Activated T-helper 17 cell treated with anti-CD3 and anti-CD28 coated beads, Interleukin-2, amount 50 U/mL, for 72 hours (primary cell): ENCODE results near the gene MGAT5B. TPM values are rescaled to one million over a fixed set of nuclear protein-coding genes. Genes with fewer than 3 reads are reported as not detected.
"Not testable (repeated sequence)": the region's sequence is repeated elsewhere in the genome, so short reads cannot be mapped to it uniquely, and the experiment has no call there.

Experiments used
- ATAC-seq: fragments of 150-1000 bp; cut with Tn5 transposase; replicated peaks from 2 replicates; pipeline ENCODE4 v1.10.0; 2021; ENCODE audit warnings: mild to moderate bottlenecking, moderate library complexity
- H3K27ac Mint-ChIP-seq: one replicate; pipeline ENCODE4 v1.8.0; 2022; ENCODE audit warnings: mixed read lengths
- H3K27me3 Mint-ChIP-seq: one replicate; pipeline ENCODE4 v1.8.0; 2022; ENCODE audit warnings: mixed read lengths
- H3K36me3 Mint-ChIP-seq: one replicate; pipeline ENCODE4 v1.8.0; 2022; ENCODE audit warnings: low read depth, mild to moderate bottlenecking, mixed read lengths
- H3K4me1 Mint-ChIP-seq: one replicate; pipeline ENCODE4 v1.8.0; 2022; ENCODE audit warnings: mixed read lengths
- H3K4me3 Mint-ChIP-seq: one replicate; pipeline ENCODE4 v1.8.0; 2022; ENCODE audit warnings: mild to moderate bottlenecking, mixed read lengths
- H3K9me3 Mint-ChIP-seq: one replicate; pipeline ENCODE4 v1.8.0; 2022; ENCODE audit warnings: mixed read lengths
- total RNA-seq, 2 donors: library from RNA; stranded (reverse); gene quantifications; one replicate each; pipeline ENCODE4 v1.2.3, GENCODE V29; 2022

The MGAT5B gene
- total RNA-seq, 2 donors from 2014 or later = 0.16 to 0.39 TPM

GRCh38 chr17:76962858-76963257 lies 94.7 kb downstream of the MGAT5B start:
- H3K27me3 Mint-ChIP-seq = no peaks in the 10 kb centered on the region
- ATAC-seq = no peak
- no peaks in the 10 kb centered on the region for H3K36me3 Mint-ChIP-seq
- peak overlapping the region; percentile 7 for H3K27ac Mint-ChIP-seq
- H3K4me1 Mint-ChIP-seq = peaks cover 3% of the 10 kb centered on the region
- no peaks in the 10 kb centered on the region for H3K9me3 Mint-ChIP-seq
- no peak overlapping the region for H3K4me3 Mint-ChIP-seq

GRCh38 chr17:76966016-76966415 lies 97.8 kb downstream of the MGAT5B start:
- Mint-ChIP-seq H3K4me1 (peaks cover 3% of the 10 kb centered on the region), H3K27ac (no peak overlapping the region)
- ATAC-seq = no peak

GRCh38 chr17:76966486-76967181 lies 98.4 kb downstream of the MGAT5B start:
- no peak for ATAC-seq
- Mint-ChIP-seq H3K4me1 (peaks cover 3% of the 10 kb centered on the region), H3K27me3 (no peaks in the 10 kb centered on the region), H3K4me3 (no peak overlapping the region), H3K27ac (no peak overlapping the region), H3K36me3 (no peaks in the 10 kb centered on the region), H3K9me3 (no peaks in the 10 kb centered on the region)

More at GRCh38 chr17:76966016-76966415, 97.8 kb downstream of the MGAT5B start:
- Mint-ChIP-seq H3K27me3 (no peaks in the 10 kb centered on the region), H3K36me3 (no peaks in the 10 kb centered on the region), H3K9me3 (no peaks in the 10 kb centered on the region), H3K4me3 (no peak overlapping the region)

- Mint-ChIP-seq H3K4me1 (peaks cover 3% of the 10 kb centered on the region), H3K27ac (no peak overlapping the region), H3K9me3 (no peaks in the 10 kb centered on the region), H3K36me3 (no peaks in the 10 kb centered on the region), H3K4me3 (peak overlapping the region; percentile 81), H3K27me3 (no peaks in the 10 kb centered on the region)
- ATAC-seq = no peak
These were observed 99.6 kb downstream of the MGAT5B start for GRCh38 chr17:76967762-76968161.

GRCh38 chr17:76968707-76969597 lies 100.7 kb downstream of the MGAT5B start:
- H3K9me3 Mint-ChIP-seq = no peaks in the 10 kb centered on the region
- peak overlapping the region; percentile 69 for H3K27ac Mint-ChIP-seq
- peaks cover 3% of the 10 kb centered on the region for H3K4me1 Mint-ChIP-seq
- ATAC-seq = peak; percentile 93
- H3K4me3 Mint-ChIP-seq = peak overlapping the region; percentile 81
- H3K27me3 Mint-ChIP-seq = no peaks in the 10 kb centered on the region
- no peaks in the 10 kb centered on the region for H3K36me3 Mint-ChIP-seq

GRCh38 chr17:76969598-76970172 lies 101.5 kb downstream of the MGAT5B start:
- Mint-ChIP-seq H3K4me1 (peaks cover 3% of the 10 kb centered on the region), H3K36me3 (no peaks in the 10 kb centered on the region), H3K9me3 (no peaks in the 10 kb centered on the region), H3K27me3 (no peaks in the 10 kb centered on the region), H3K4me3 (peak overlapping the region; percentile 81), H3K27ac (peak overlapping the region; percentile 69)
- ATAC-seq = peak; percentile 68

- not testable (repeated sequence) for H3K4me1 Mint-ChIP-seq, H3K9me3 Mint-ChIP-seq, H3K27ac Mint-ChIP-seq, H3K36me3 Mint-ChIP-seq, H3K27me3 Mint-ChIP-seq, ATAC-seq
- H3K4me3 Mint-ChIP-seq = peak overlapping the region; percentile 81
These were observed 102.0 kb downstream of the MGAT5B start for GRCh38 chr17:76970228-76970627.

- Mint-ChIP-seq H3K4me1 (no peaks in the 10 kb centered on the region), H3K27ac (no peak overlapping the region), H3K4me3 (no peak overlapping the region), H3K9me3 (peaks cover 6% of the 10 kb centered on the region), H3K27me3 (no peaks in the 10 kb centered on the region), H3K36me3 (no peaks in the 10 kb centered on the region)
- ATAC-seq = no peak
These were observed 103.9 kb downstream of the MGAT5B start for GRCh38 chr17:76972046-76972641.

- ATAC-seq = no peak
- no peak overlapping the region for H3K4me3 Mint-ChIP-seq
- no peaks in the 10 kb centered on the region for H3K4me1 Mint-ChIP-seq
- H3K9me3 Mint-ChIP-seq = peaks cover 7% of the 10 kb centered on the region
- no peaks in the 10 kb centered on the region for H3K27me3 Mint-ChIP-seq
- no peaks in the 10 kb centered on the region for H3K36me3 Mint-ChIP-seq
- H3K27ac Mint-ChIP-seq = no peak overlapping the region
These were observed 104.8 kb downstream of the MGAT5B start for GRCh38 chr17:76973040-76973439.

- H3K27ac Mint-ChIP-seq = no peak overlapping the region
- no peak for ATAC-seq
- no peaks in the 10 kb centered on the region for H3K4me1 Mint-ChIP-seq
- no peaks in the 10 kb centered on the region for H3K27me3 Mint-ChIP-seq
- peaks cover 11% of the 10 kb centered on the region for H3K9me3 Mint-ChIP-seq
- no peak overlapping the region for H3K4me3 Mint-ChIP-seq
- no peaks in the 10 kb centered on the region for H3K36me3 Mint-ChIP-seq
These were observed 106.5 kb downstream of the MGAT5B start for GRCh38 chr17:76974721-76975120.

GRCh38 chr17:76978050-76978449 lies 109.8 kb downstream of the MGAT5B start:
- not testable (repeated sequence) for H3K27ac Mint-ChIP-seq, H3K4me1 Mint-ChIP-seq, ATAC-seq, H3K27me3 Mint-ChIP-seq, H3K36me3 Mint-ChIP-seq, H3K4me3 Mint-ChIP-seq
- peaks cover 11% of the 10 kb centered on the region for H3K9me3 Mint-ChIP-seq

GRCh38 chr17:76981545-76982295 lies 113.5 kb downstream of the MGAT5B start:
- H3K27me3 Mint-ChIP-seq = no peaks in the 10 kb centered on the region

GRCh38 chr17:76982408-76983074 lies 114.3 kb downstream of the MGAT5B start:
- H3K4me1 Mint-ChIP-seq = peaks cover 4% of the 10 kb centered on the region
- no peaks in the 10 kb centered on the region for H3K27me3 Mint-ChIP-seq
- no peaks in the 10 kb centered on the region for H3K36me3 Mint-ChIP-seq
- H3K9me3 Mint-ChIP-seq = peaks cover 4% of the 10 kb centered on the region
- peak; percentile 9 for ATAC-seq
- H3K4me3 Mint-ChIP-seq = peak overlapping the region; percentile 49
- H3K27ac Mint-ChIP-seq = no peak overlapping the region

More at GRCh38 chr17:76981545-76982295, 113.5 kb downstream of the MGAT5B start:
- peaks cover 4% of the 10 kb centered on the region for H3K9me3 Mint-ChIP-seq
- H3K4me3 Mint-ChIP-seq = peak overlapping the region; percentile 49
- H3K27ac Mint-ChIP-seq = no peak overlapping the region
- H3K36me3 Mint-ChIP-seq = no peaks in the 10 kb centered on the region
- peaks cover 4% of the 10 kb centered on the region for H3K4me1 Mint-ChIP-seq
- ATAC-seq = no peak
